Progenitor cell of endocrine pancreas (in vitro differentiated cells): ENCODE results near the gene ENTPD1. TPM values are rescaled to one million over a fixed set of nuclear protein-coding genes. Genes with fewer than 3 reads are reported as not detected.

Experiments used
- DNase-seq: peaks from one replicate; pipeline ENCODE4 v3.0.0; 2021; ENCODE audit warnings: low spot score; ENCODE audit not compliant: unreplicated experiment
- H3K27ac Mint-ChIP-seq: 2 replicates; pipeline ENCODE4 v1.8.0; 2021; ENCODE audit warnings: mild to moderate bottlenecking, moderate library complexity, mixed read lengths
- H3K27me3 Mint-ChIP-seq: 2 replicates; pipeline ENCODE4 v1.8.0; 2021; ENCODE audit warnings: mixed read lengths
- H3K36me3 Mint-ChIP-seq: 2 replicates; pipeline ENCODE4 v1.8.0; 2022; ENCODE audit warnings: mixed read lengths; ENCODE audit not compliant: insufficient read depth
- H3K4me1 Mint-ChIP-seq: 2 replicates; pipeline ENCODE4 v1.8.0; 2021; ENCODE audit warnings: low read depth, mixed read lengths
- H3K4me3 Mint-ChIP-seq: 2 replicates; pipeline ENCODE4 v1.8.0; 2021; ENCODE audit warnings: low read depth, mild to moderate bottlenecking, moderate library complexity, mixed read lengths
- H3K9me3 Mint-ChIP-seq: 2 replicates; pipeline ENCODE4 v1.8.0; 2021; ENCODE audit warnings: low read depth, mixed read lengths
- total RNA-seq: library from RNA; stranded (reverse); gene quantifications from 2 replicates; pipeline ENCODE4 v1.2.1, GENCODE V29; 2021
- TF ChIP-seq, protein P1 (sequence below): fragments of 200-600 bp; sonication (generic); IDR thresholded peaks from one replicate; pipeline ENCODE4 v1.5.0; 2021; ENCODE audit warnings: antibody characterized with exemption, mild to moderate bottlenecking; ENCODE audit not compliant: unreplicated experiment

ENTPD1 gene
- total RNA-seq, 1 donor from 2014 or later: not detected

DNA sequence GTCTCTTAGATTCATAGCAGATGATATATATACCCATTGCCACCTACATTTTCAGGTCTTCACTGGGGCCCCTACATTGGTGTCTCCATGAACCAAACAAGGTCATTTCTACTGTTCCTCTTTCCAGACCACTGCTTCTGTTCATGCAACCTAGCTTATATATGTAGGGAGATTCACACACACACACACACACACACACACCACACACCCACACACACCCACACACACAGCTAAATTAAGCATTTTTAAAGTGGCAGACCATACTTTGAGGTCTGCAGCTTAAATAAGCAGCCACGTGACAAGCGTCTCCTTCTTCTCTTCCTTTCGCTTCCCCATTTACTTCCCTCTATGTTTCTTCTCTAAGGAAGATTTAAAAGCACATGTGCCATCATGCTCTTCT is 81.8 kb downstream of the ENTPD1 start:
- Mint-ChIP-seq H3K36me3 (no peaks in the 10 kb centered on the region), H3K27me3 (peaks cover under 1% of the 10 kb centered on the region), H3K27ac (no peak overlapping the region), H3K4me1 (peaks cover 8% of the 10 kb centered on the region), H3K9me3 (no peaks in the 10 kb centered on the region), H3K4me3 (no peak overlapping the region)
- DNase-seq: no peak
- TF ChIP-seq, protein P1, sequence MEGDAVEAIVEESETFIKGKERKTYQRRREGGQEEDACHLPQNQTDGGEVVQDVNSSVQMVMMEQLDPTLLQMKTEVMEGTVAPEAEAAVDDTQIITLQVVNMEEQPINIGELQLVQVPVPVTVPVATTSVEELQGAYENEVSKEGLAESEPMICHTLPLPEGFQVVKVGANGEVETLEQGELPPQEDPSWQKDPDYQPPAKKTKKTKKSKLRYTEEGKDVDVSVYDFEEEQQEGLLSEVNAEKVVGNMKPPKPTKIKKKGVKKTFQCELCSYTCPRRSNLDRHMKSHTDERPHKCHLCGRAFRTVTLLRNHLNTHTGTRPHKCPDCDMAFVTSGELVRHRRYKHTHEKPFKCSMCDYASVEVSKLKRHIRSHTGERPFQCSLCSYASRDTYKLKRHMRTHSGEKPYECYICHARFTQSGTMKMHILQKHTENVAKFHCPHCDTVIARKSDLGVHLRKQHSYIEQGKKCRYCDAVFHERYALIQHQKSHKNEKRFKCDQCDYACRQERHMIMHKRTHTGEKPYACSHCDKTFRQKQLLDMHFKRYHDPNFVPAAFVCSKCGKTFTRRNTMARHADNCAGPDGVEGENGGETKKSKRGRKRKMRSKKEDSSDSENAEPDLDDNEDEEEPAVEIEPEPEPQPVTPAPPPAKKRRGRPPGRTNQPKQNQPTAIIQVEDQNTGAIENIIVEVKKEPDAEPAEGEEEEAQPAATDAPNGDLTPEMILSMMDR: no peak

DNA sequence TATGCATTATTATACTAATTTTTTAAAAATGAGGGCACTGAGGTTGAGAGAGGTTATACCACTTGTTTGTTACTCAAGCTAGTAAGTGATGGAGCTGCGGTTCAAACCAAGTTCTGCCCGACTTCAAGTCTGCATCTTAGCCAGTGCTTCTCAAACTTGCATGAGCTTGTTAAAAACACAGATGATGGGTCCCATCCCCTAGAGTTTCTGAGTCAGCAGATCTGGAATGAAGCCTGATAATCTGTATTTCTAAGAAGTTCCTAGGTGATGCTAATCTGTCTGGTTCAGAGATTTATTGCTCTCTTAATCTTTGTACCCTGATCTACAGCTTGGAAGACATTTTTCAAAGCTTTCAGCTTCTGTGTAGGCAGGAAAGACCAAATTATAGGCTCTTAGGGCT is 84.2 kb downstream of the ENTPD1 start:
- peaks cover 8% of the 10 kb centered on the region for H3K4me1 Mint-ChIP-seq
- DNase-seq: no peak
- no peak overlapping the region for H3K27ac Mint-ChIP-seq
- no peaks in the 10 kb centered on the region for H3K9me3 Mint-ChIP-seq
- H3K36me3 Mint-ChIP-seq: no peaks in the 10 kb centered on the region
- no peak overlapping the region for H3K4me3 Mint-ChIP-seq
- peaks cover 7% of the 10 kb centered on the region for H3K27me3 Mint-ChIP-seq
- TF ChIP-seq, protein P1: no peak

DNA sequence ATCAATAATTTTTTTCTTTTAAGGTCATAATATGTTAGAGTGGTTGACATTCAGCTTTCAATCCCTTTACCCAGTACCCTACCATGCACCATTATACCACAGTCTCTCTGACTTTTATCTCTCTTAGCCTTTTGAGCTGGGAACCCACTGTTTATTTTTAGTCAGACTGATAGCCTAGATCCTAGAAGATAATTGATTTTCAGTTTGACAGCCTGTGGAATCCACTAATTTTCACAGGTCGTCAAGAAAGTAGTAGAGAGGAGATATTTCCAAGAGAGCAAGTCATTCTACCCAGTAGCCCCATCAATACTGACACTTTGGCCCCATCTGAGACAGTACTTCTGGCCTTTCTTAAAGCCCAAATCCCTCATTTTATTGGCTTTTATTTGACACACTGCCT is 84.7 kb downstream of the ENTPD1 start:
- peaks cover 7% of the 10 kb centered on the region for H3K27me3 Mint-ChIP-seq
- H3K36me3 Mint-ChIP-seq: no peaks in the 10 kb centered on the region

DNA sequence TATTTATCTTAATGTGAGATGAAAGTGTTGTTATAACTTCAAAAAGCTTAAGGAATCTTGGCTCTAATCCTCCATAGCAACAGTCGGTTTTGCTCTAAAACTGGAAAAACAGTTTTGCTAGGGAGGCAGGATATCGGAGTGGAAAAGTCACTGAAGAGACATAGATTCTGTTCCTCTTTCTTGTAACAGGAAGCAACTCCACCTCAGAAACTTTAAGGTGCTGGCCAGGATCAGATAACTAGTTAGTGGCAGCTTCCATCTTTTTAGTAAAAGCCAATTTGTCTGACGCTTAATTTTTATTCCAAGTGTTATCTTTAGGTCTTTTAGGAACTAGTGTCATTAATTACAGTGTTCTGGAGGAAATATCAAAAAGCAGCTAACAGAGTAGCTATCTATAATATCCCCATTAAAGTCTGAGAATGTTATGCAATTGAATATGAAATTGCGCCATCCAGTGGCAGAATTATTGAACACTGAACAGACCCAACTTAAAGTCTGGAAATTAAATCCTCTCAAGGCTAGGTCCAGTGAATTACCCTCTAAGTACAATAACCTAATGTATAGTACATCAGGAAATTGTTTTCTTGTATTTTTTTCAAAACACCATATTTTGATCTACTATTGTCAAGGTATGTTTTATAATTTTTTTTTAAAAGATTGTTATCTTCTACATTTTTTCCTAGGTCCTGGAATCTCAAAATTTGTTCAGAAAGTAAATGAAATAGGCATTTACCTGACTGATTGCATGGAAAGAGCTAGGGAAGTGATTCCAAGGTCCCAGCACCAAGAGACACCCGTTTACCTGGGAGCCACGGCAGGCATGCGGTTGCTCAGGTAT is 85.9 kb downstream of the ENTPD1 start:
- no peak for DNase-seq
- H3K4me3 Mint-ChIP-seq: no peak overlapping the region

More for the DNA sequence above, 84.7 kb downstream of the ENTPD1 start:
- TF ChIP-seq, protein P1: no peak
- H3K4me1 Mint-ChIP-seq: peaks cover 8% of the 10 kb centered on the region
- no peak for DNase-seq
- H3K27ac Mint-ChIP-seq: no peak overlapping the region
- no peaks in the 10 kb centered on the region for H3K9me3 Mint-ChIP-seq
- no peak overlapping the region for H3K4me3 Mint-ChIP-seq

DNA sequence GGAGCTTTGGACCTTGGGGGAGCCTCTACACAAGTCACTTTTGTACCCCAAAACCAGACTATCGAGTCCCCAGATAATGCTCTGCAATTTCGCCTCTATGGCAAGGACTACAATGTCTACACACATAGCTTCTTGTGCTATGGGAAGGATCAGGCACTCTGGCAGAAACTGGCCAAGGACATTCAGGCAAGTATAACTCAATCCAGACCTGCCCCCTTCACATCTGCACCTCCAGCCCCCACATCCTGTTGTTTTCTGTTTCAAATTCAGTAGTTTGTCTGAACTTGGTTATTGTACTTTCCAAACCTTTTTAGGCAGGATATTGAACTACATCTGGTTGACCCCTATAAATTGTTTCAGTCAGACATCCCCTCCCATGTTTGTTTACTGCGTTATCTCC is 89.4 kb downstream of the ENTPD1 start:
- Mint-ChIP-seq H3K9me3 (no peaks in the 10 kb centered on the region), H3K27ac (no peak overlapping the region), H3K4me1 (peaks cover 5% of the 10 kb centered on the region), H3K27me3 (peaks cover 7% of the 10 kb centered on the region), H3K36me3 (no peaks in the 10 kb centered on the region), H3K4me3 (no peak overlapping the region)
- DNase-seq: no peak
- TF ChIP-seq, protein P1: no peak

More for the DNA sequence above, 85.9 kb downstream of the ENTPD1 start:
- H3K27me3 Mint-ChIP-seq: peaks cover 7% of the 10 kb centered on the region
- TF ChIP-seq, protein P1: peak; percentile 72
- no peaks in the 10 kb centered on the region for H3K9me3 Mint-ChIP-seq
- peaks cover 7% of the 10 kb centered on the region for H3K4me1 Mint-ChIP-seq
- H3K27ac Mint-ChIP-seq: no peak overlapping the region
- no peaks in the 10 kb centered on the region for H3K36me3 Mint-ChIP-seq
